Stimulated activated naive CD8-positive, alpha-beta T cell treated with anti-CD3 and anti-CD28 coated beads, Interleukin-15, amount 100 ng/mL, for 72 hours (primary cell): ENCODE results near the gene DHRSX.
A peak's percentile ranks its signal among the peaks of the same experiment; 100 is the strongest.
"Not testable (repeated sequence)": the region's sequence is repeated elsewhere in the genome, so short reads cannot be mapped to it uniquely, and the experiment has no call there.

ENCODE experiments used
- ATAC-seq: fragments of 150-1000 bp; cut with Tn5 transposase; 2 replicates; pipeline ENCODE4 v1.10.0; 2021; ENCODE audit warnings: mild to moderate bottlenecking, moderate library complexity
- DNase-seq, 2 donors: peaks; one replicate each; pipeline ENCODE4 v3.0.0; 2021 to 2022
- H3K27ac Mint-ChIP-seq, 2 donors: one replicate each; pipeline ENCODE4 v1.8.0; 2022; ENCODE audit warnings: mild to moderate bottlenecking in 2 of 2, mixed read lengths in 2 of 2, moderate library complexity in 2 of 2
- H3K27me3 Mint-ChIP-seq: one replicate; pipeline ENCODE4 v1.8.0; 2022; ENCODE audit warnings: mixed read lengths
- H3K4me1 Mint-ChIP-seq: one replicate; pipeline ENCODE4 v1.8.0; 2022; ENCODE audit warnings: mild to moderate bottlenecking, mixed read lengths
- H3K4me3 Mint-ChIP-seq, 2 donors: one replicate each; pipeline ENCODE4 v1.8.0; 2022; ENCODE audit warnings: mild to moderate bottlenecking in 2 of 2, mixed read lengths in 2 of 2, moderate library complexity in 1 of 2
- H3K9me3 Mint-ChIP-seq, 2 donors: one replicate each; pipeline ENCODE4 v1.8.0; 2022; ENCODE audit warnings: mixed read lengths in 2 of 2

The DHRSX gene

GRCh38 chrX:2489446-2490445 is 11.0 kb downstream of the DHRSX start:
- Mint-ChIP-seq H3K4me3 (no peak overlapping the region), H3K27ac (peak overlapping the region in 1 of 2 donors; percentile 78), H3K9me3 (no peaks in the 10 kb centered on the region), H3K27me3 (no peaks in the 10 kb centered on the region), H3K4me1 (no peaks in the 10 kb centered on the region)
- DNase-seq (no peak), ATAC-seq (peak; percentile 36)

DNA sequence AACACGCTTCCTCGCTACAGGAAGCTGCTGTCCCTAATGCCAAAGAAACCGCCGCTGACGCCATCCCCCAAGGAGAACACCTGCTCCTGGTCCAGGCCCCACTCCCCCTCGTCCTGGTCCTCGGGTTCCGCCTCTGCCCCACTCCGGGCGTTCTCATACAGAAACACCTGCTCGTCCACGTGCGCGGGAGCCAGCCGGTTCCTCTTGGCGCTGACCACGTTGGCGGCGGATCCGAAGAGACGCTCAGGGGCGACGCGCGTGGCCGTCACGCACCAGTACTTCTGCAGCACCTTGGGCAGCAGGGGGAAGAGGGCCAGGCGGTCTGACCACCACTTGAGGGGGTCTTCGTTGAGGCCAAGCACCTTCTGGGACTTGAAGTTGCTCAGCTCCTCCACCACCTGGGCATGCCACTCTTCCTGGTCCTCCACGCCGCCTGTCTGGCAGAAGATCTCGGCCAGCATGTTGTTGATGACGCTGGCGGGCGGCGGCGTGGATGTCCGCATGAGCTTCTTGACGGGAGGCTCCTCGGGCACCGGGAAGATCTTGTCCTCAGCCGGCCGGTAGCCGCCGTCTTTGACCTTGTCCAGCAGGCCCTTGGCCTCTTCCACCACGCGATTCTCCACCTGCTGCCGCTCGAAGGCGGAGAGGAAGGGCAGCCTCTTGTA is 12.0 kb downstream of the DHRSX start:
- no peaks in the 10 kb centered on the region for H3K27me3 Mint-ChIP-seq
- H3K4me1 Mint-ChIP-seq, result no peaks in the 10 kb centered on the region
- H3K27ac Mint-ChIP-seq, result no peak overlapping the region
- DNase-seq (no peak), ATAC-seq (no peak)
- H3K9me3 Mint-ChIP-seq, result no peaks in the 10 kb centered on the region
- H3K4me3 Mint-ChIP-seq, result no peak overlapping the region

DNA sequence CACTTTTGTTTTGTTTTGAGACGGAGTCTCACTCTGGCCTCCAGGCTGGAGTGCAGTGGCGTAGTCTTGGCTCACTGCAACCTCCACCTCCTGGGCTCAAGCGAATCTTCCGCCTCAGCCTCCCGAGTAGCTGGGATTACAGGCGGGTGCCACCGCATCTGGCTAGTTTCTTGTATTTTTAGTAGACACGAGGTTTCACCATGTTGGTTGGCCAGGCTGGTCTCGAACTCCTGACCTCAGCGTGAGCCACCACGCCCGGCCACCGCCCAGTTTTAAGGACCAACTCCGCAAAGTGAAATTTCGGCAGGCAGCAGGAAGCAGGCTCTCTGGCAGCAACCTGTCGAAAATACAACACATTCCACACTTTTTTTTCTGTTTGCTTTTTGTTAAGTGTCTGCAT is 13.4 kb downstream of the DHRSX start:
- DNase-seq, result no peak
- H3K4me1 Mint-ChIP-seq, result no peaks in the 10 kb centered on the region
- no peaks in the 10 kb centered on the region for H3K27me3 Mint-ChIP-seq
- H3K9me3 Mint-ChIP-seq, result no peaks in the 10 kb centered on the region
- H3K27ac Mint-ChIP-seq, result peak overlapping the region in 1 of 2 donors; percentile 2
- no peak overlapping the region for H3K4me3 Mint-ChIP-seq
- no peak for ATAC-seq

DNA sequence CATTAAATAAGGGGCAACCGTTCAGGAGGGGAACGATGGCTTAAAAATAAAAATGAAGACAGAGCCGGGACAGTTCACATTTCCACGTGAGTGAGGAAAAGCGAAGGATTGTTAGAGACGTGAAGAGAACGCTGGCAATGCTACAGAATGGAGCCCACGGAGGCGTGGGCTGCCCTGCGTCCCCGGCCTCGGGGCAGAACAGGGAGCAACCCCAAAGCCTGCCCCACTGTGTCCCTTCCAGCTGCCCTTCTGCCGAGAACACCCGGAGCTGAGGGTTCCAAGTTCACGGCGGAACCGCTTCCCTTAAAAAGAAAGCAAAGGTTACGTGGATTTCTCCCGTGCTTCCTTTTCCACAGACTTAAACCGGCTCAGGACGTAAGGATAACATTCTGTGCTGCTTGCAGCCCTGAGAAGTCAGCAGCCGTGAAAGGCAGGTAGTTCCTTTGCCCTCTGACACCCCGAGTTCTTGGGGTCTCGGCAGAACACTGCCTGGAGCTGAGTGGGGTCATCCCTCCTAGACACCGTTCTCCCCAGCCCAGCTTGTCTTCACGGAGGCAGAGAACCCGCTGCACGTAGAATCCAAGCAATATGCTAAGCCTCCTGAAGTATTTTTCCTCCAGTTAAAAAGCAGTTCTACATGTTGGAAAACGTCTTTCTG is 14.2 kb downstream of the DHRSX start:
- no peaks in the 10 kb centered on the region for H3K9me3 Mint-ChIP-seq
- H3K27ac Mint-ChIP-seq, result peak overlapping the region in 1 of 2 donors; percentile 2
- H3K4me1 Mint-ChIP-seq, result no peaks in the 10 kb centered on the region
- DNase-seq (no peak), ATAC-seq (no peak)
- H3K27me3 Mint-ChIP-seq, result no peaks in the 10 kb centered on the region
- no peak overlapping the region for H3K4me3 Mint-ChIP-seq

GRCh38 chrX:2485789-2486345 is 14.9 kb downstream of the DHRSX start:
- ATAC-seq, result no peak

GRCh38 chrX:2484721-2485648 is 15.8 kb downstream of the DHRSX start:
- no peak for DNase-seq
- no peaks in the 10 kb centered on the region for H3K4me1 Mint-ChIP-seq
- H3K9me3 Mint-ChIP-seq, result peaks cover 2 to 3% of the 10 kb centered on the region in 2 donors
- no peak overlapping the region for H3K4me3 Mint-ChIP-seq
- H3K27me3 Mint-ChIP-seq, result no peaks in the 10 kb centered on the region
- no peak overlapping the region for H3K27ac Mint-ChIP-seq
- ATAC-seq, result no peak

More at GRCh38 chrX:2485789-2486345, 14.9 kb downstream of the DHRSX start:
- H3K27ac Mint-ChIP-seq, result no peak overlapping the region
- H3K4me3 Mint-ChIP-seq, result no peak overlapping the region
- H3K9me3 Mint-ChIP-seq, result no peaks in the 10 kb centered on the region
- no peak for DNase-seq
- H3K4me1 Mint-ChIP-seq, result no peaks in the 10 kb centered on the region
- no peaks in the 10 kb centered on the region for H3K27me3 Mint-ChIP-seq

DNA sequence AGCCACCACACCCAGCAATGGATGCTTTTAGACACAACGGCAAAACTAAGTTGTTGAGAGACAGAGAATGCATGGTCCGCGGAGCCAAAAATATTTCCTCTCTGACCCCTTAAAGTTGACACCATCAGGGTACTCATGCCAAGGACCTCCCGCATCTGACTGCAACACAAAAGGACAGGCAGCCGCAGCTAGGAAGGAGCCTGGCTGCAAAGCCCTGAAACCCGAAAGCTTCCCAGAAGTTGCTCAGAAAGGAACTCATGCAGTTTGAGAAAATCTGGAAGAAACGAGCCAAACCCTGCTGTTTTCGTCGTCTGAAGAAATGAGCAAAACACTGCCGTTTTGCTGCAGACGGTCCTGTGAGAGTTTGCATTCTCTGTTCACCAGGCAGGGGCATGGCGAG is 16.5 kb downstream of the DHRSX start:
- no peaks in the 10 kb centered on the region for H3K27me3 Mint-ChIP-seq
- H3K9me3 Mint-ChIP-seq, result peaks cover 6 to 8% of the 10 kb centered on the region in 2 donors
- ATAC-seq, result no peak
- no peak overlapping the region for H3K4me3 Mint-ChIP-seq
- no peak overlapping the region for H3K27ac Mint-ChIP-seq
- no peak for DNase-seq
- no peaks in the 10 kb centered on the region for H3K4me1 Mint-ChIP-seq

- H3K9me3 Mint-ChIP-seq, result peaks cover 6 to 8% of the 10 kb centered on the region in 2 donors
- ATAC-seq (no peak), DNase-seq (no peak)
- peak overlapping the region in 1 of 2 donors; percentile 40 for H3K27ac Mint-ChIP-seq
- H3K4me3 Mint-ChIP-seq, result no peak overlapping the region
- no peaks in the 10 kb centered on the region for H3K4me1 Mint-ChIP-seq
- H3K27me3 Mint-ChIP-seq, result no peaks in the 10 kb centered on the region
These were observed 17.2 kb downstream of the DHRSX start for GRCh38 chrX:2483398-2484060.

- H3K27ac Mint-ChIP-seq, H3K27me3 Mint-ChIP-seq, DNase-seq, H3K4me1 Mint-ChIP-seq, ATAC-seq, H3K9me3 Mint-ChIP-seq, H3K4me3 Mint-ChIP-seq: not testable (repeated sequence)
These were observed 19.2 kb downstream of the DHRSX start for GRCh38 chrX:2481597-2481996.

DNA sequence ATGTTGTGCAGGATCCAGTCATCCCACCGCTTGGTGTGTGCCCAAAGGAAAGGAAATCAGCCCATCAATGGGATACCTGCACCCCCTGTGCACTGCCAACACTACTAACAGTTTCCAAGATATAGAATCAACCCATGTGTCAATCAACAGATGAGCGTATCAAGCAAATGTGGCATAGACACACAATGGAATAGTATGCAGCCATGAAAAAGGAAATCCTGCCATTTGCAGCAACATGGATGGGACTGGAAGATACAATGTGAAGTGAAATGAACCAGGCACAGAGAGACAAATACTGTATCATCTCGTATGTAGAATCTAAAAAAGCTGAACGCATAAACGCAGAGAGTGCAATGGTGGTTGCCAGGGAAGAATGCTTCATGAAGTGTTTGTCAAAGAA is 20.8 kb downstream of the DHRSX start:
- DNase-seq, H3K9me3 Mint-ChIP-seq, H3K4me1 Mint-ChIP-seq, H3K27me3 Mint-ChIP-seq, H3K27ac Mint-ChIP-seq, H3K4me3 Mint-ChIP-seq, ATAC-seq: not testable (repeated sequence)

DNA sequence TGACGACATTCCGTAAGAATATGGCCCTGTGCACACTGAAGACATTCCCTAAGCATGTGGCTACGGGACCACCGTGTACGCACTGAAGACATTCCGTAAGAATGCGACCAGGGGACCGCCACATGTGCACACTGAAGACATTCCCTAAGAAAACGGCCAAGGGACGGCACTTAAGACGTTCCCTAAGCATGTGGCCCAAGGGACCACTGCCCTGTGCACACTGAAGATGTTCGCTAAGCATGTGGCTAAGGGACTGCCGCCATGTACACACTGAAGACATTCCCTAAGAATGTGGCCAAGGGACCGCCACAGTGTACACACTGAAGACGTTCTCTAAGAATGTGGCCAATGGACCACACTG is 21.4 kb downstream of the DHRSX start:
- peaks cover 6 to 8% of the 10 kb centered on the region in 2 donors for H3K9me3 Mint-ChIP-seq
- no peaks in the 10 kb centered on the region for H3K27me3 Mint-ChIP-seq
- ATAC-seq (no peak), DNase-seq (no peak)
- no peak overlapping the region for H3K27ac Mint-ChIP-seq
- peaks cover 8% of the 10 kb centered on the region for H3K4me1 Mint-ChIP-seq
- H3K4me3 Mint-ChIP-seq, result no peak overlapping the region

- no peak overlapping the region for H3K27ac Mint-ChIP-seq
- no peak for ATAC-seq
- H3K9me3 Mint-ChIP-seq, result peaks cover 6 to 8% of the 10 kb centered on the region in 2 donors
- DNase-seq, result no peak
- no peak overlapping the region for H3K4me3 Mint-ChIP-seq
- H3K4me1 Mint-ChIP-seq, result peaks cover 10% of the 10 kb centered on the region
- H3K27me3 Mint-ChIP-seq, result no peaks in the 10 kb centered on the region
These were observed 22.0 kb downstream of the DHRSX start for GRCh38 chrX:2478546-2479419.

GRCh38 chrX:2477313-2477712 is 23.5 kb downstream of the DHRSX start:
- H3K27ac Mint-ChIP-seq, ATAC-seq, DNase-seq, H3K27me3 Mint-ChIP-seq, H3K9me3 Mint-ChIP-seq, H3K4me3 Mint-ChIP-seq: not testable (repeated sequence)
- peaks cover 13% of the 10 kb centered on the region for H3K4me1 Mint-ChIP-seq
